Keratinocyte (primary cell): ENCODE results near the gene ZNF407. TPM values are rescaled to one million over a fixed set of nuclear protein-coding genes. Genes with fewer than 3 reads are reported as not detected.

Source experiments
- DNase-seq: peaks from one replicate; pipeline ENCODE4 v3.0.0-alpha.2; 2011; ENCODE audit warnings: low read depth, missing footprints, low spot score
- FAIRE-seq: peaks from 2 replicates; lab custom pipeline; 2011; peaks lifted over from hg19 to GRCh38; lab: Jason Lieb, UNC
- H2AFZ ChIP-seq: 2 replicates; pipeline ENCODE4 v1.6.0; 2012; ENCODE audit warnings: low read length, control low read depth, inconsistent platforms; ENCODE audit not compliant: control insufficient read depth
- H3K27ac ChIP-seq: 2 replicates; pipeline ENCODE4 v1.5.1; 2011; ENCODE audit warnings: low read length; ENCODE audit not compliant: control insufficient read depth, insufficient read depth
- H3K27me3 ChIP-seq: 3 replicates; pipeline ENCODE4 v1.6.0; 2011; ENCODE audit warnings: low read length; ENCODE audit not compliant: control insufficient read depth, insufficient read depth; ENCODE audit errors: extremely low read depth
- H3K36me3 ChIP-seq, 2 experiments: 2 replicates in 1 of 2; 3 replicates in 1 of 2; pipeline ENCODE4 v1.5.1; 2011; ENCODE audit warnings: low read length in 2 of 2, mild to moderate bottlenecking in 1 of 2; ENCODE audit not compliant: control insufficient read depth in 2 of 2, insufficient read depth in 2 of 2; ENCODE audit errors: extremely low read depth in 1 of 2
- H3K4me1 ChIP-seq: 3 replicates; pipeline ENCODE4 v1.5.1; 2011; ENCODE audit warnings: low read length; ENCODE audit not compliant: control insufficient read depth, insufficient read depth; ENCODE audit errors: extremely low read depth
- H3K4me2 ChIP-seq: 3 replicates; pipeline ENCODE4 v1.6.0; 2011; ENCODE audit warnings: low read depth, low read length; ENCODE audit not compliant: control insufficient read depth, insufficient read depth; ENCODE audit errors: extremely low read depth
- H3K4me3 ChIP-seq, 3 experiments: fragments of 200-600 bp in 1 of 3; sonication (generic) in 1 of 3; 2 replicates in 2 of 3; 3 replicates in 1 of 3; pipeline ENCODE4 v1.5.1; 2011 to 2016; ENCODE audit warnings: low read length in 3 of 3, mild to moderate bottlenecking in 3 of 3, control low read depth in 2 of 3, inconsistent platforms in 1 of 3, low read depth in 1 of 3, mixed read lengths in 1 of 3, mixed run types in 1 of 3, moderate library complexity in 1 of 3; ENCODE audit not compliant: control insufficient read depth in 2 of 3, insufficient read depth in 2 of 3; ENCODE audit errors: extremely low read depth in 1 of 3
- H3K79me2 ChIP-seq: 2 replicates; pipeline ENCODE4 v1.6.0; 2012; ENCODE audit warnings: low read length; ENCODE audit not compliant: control insufficient read depth, insufficient read depth
- H3K9ac ChIP-seq: 3 replicates; pipeline ENCODE4 v1.6.0; 2011; ENCODE audit warnings: low read length; ENCODE audit not compliant: control insufficient read depth, insufficient read depth; ENCODE audit errors: extremely low read depth
- H3K9me1 ChIP-seq: 3 replicates; pipeline ENCODE4 v1.6.0; 2011; ENCODE audit warnings: low read length; ENCODE audit not compliant: control insufficient read depth, insufficient read depth; ENCODE audit errors: extremely low read depth
- H3K9me3 ChIP-seq: 2 replicates; pipeline ENCODE4 v1.5.1; 2012; ENCODE audit warnings: low read depth, low read length; ENCODE audit not compliant: control insufficient read depth
- H4K20me1 ChIP-seq: 3 replicates; pipeline ENCODE4 v1.6.0; 2011; ENCODE audit warnings: low read length; ENCODE audit not compliant: control insufficient read depth, insufficient read depth; ENCODE audit errors: extremely low read depth
- EZH2 ChIP-seq: IDR thresholded peaks from one replicate; pipeline ENCODE4 v1.6.1; 2012; ENCODE audit warnings: inconsistent platforms, mild to moderate bottlenecking, low read length, moderate library complexity
- dilution Hi-C: fragments of 300-500 bp; cut with MboI; formaldehyde crosslinking; loops from one replicate; pipeline ENCODE4 v1.7.0; 2020; ENCODE audit warnings: low sequenced_read_pairs; ENCODE audit not compliant: extremely low pct_ligation_motif_present
- polyA plus RNA-seq, 5 experiments: library from polyadenylated mRNA; depleted of rRNA in 3 of 5; stranded (reverse) in 3 of 5; stranded (forward) in 1 of 5; unstranded in 1 of 5; fragments of >200 nt; gene quantifications; 1 replicate in 1 of 5; 2 replicates in 3 of 5; 3 replicates in 1 of 5; pipeline versions ENCODE4 v1.2.1 to v1.2.3, GENCODE V29; 2011 to 2012; ENCODE audit warnings: missing spikeins in 2 of 5, low read depth in 1 of 5, low replicate concordance in 1 of 5
- TF ChIP-seq, protein P1 (sequence below), 3 experiments: IDR thresholded peaks in 1 of 3; conservative IDR thresholded peaks in 1 of 3; optimal IDR thresholded peaks in 1 of 3; 2 replicates in 2 of 3; 3 replicates in 1 of 3; pipeline versions ENCODE3 to v1.5.1; 2011; ENCODE audit warnings: low read length in 3 of 3, mild to moderate bottlenecking in 3 of 3, moderate library complexity in 2 of 3, control low read depth in 1 of 3, inconsistent platforms in 1 of 3; ENCODE audit not compliant: insufficient read depth in 2 of 3; ENCODE audit errors: extremely low read depth in 1 of 3

The ZNF407 gene
- polyA plus RNA-seq, 1 donor (not counting 4 experiments of a cell fraction or from before 2014, with no cell fraction given), result 3.8 TPM

DNA sequence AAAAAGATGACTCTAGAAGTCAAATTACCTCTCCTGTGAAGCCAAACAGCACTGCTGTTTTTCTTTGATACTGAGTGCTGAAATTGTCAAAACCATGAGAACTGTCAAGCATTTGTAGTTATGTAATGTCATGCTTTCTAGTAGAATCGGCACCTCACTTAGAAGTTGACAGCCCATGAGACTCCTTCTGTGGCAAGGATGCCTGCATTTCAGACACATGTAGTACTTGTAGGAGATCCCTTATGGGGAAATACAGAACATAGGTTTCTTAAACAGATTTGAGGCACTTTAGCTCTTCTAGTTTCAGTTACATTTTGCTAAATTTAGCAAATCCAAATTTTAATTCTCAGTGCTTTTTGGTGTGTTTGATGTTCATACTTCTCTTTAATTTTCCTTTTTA is 15.7 kb downstream of the ZNF407 start:
- Histone ChIP-seq H3K27ac (no peak overlapping the region), H3K79me2 (peaks cover 29% of the 10 kb centered on the region), H3K36me3 (no peaks in the 10 kb centered on the region), H3K9me3 (no peaks in the 10 kb centered on the region), H3K9ac (no peak overlapping the region), H4K20me1 (no peaks in the 10 kb centered on the region), H3K9me1 (no peaks in the 10 kb centered on the region), H2AFZ (no peak overlapping the region), H3K4me2 (no peak overlapping the region), H3K4me3 (no peak overlapping the region), H3K4me1 (no peaks in the 10 kb centered on the region), H3K27me3 (no peaks in the 10 kb centered on the region)
- FAIRE-seq (no peak), DNase-seq (no peak)
- dilution Hi-C loops, result no loop called here
- TF ChIP-seq, protein P1, sequence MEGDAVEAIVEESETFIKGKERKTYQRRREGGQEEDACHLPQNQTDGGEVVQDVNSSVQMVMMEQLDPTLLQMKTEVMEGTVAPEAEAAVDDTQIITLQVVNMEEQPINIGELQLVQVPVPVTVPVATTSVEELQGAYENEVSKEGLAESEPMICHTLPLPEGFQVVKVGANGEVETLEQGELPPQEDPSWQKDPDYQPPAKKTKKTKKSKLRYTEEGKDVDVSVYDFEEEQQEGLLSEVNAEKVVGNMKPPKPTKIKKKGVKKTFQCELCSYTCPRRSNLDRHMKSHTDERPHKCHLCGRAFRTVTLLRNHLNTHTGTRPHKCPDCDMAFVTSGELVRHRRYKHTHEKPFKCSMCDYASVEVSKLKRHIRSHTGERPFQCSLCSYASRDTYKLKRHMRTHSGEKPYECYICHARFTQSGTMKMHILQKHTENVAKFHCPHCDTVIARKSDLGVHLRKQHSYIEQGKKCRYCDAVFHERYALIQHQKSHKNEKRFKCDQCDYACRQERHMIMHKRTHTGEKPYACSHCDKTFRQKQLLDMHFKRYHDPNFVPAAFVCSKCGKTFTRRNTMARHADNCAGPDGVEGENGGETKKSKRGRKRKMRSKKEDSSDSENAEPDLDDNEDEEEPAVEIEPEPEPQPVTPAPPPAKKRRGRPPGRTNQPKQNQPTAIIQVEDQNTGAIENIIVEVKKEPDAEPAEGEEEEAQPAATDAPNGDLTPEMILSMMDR (optimal IDR thresholded peaks at IDR 0.05 in 1 of 3, IDR thresholded peaks at IDR 0.05 in 1 of 3, conservative IDR thresholded peaks at IDR 0.05 in 1 of 3; ENCODE audit: extremely low read depth in 1 of 3, insufficient read depth in 2 of 3, low read length in 3 of 3), result no peak
- no peak for TF ChIP-seq EZH2

DNA sequence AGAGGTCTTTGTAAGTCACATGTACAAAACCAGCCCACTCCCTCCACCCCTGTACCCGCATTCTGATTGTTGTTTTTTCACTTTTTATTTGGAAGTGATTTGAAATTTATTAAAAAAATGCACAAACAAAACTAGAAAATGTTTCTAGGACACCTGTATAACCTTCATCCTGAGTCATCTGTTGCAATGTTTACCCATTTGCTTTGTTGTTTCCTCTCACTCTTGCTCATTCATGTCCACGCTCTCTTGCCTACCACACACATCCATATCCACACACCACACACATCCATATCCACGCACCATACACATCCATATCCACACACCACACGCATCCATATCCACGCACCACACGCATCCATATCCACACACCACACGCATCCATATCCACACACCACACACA is 18.8 kb downstream of the ZNF407 start:
- Histone ChIP-seq H3K4me3 (no peak overlapping the region), H3K4me2 (no peak overlapping the region), H2AFZ (no peak overlapping the region), H3K36me3 (no peaks in the 10 kb centered on the region), H3K9ac (no peak overlapping the region), H3K79me2 (peaks cover 30% of the 10 kb centered on the region), H3K4me1 (no peaks in the 10 kb centered on the region), H3K9me3 (no peaks in the 10 kb centered on the region), H3K27me3 (no peaks in the 10 kb centered on the region), H3K9me1 (peaks cover 2% of the 10 kb centered on the region), H4K20me1 (no peaks in the 10 kb centered on the region), H3K27ac (no peak overlapping the region)
- TF ChIP-seq EZH2, result no peak
- TF ChIP-seq, protein P1 (optimal IDR thresholded peaks at IDR 0.05 in 1 of 3, IDR thresholded peaks at IDR 0.05 in 1 of 3, conservative IDR thresholded peaks at IDR 0.05 in 1 of 3; ENCODE audit: extremely low read depth in 1 of 3, insufficient read depth in 2 of 3, low read length in 3 of 3), result no peak
- dilution Hi-C loops, result no loop called here
- FAIRE-seq, result no peak
- no peak for DNase-seq
